GM21360 (cell line): ENCODE measurements around the gene COX14.
"Not testable (repeated sequence)": the region's sequence is repeated elsewhere in the genome, so short reads cannot be mapped to it uniquely, and the experiment has no call there.

Experiments
- ATAC-seq: cut with Tn5 transposase; IDR thresholded peaks from one replicate; pipeline ENCODE4 v1.9.1; 2021; ENCODE audit warnings: mild to moderate bottlenecking, moderate library complexity; ENCODE audit not compliant: unreplicated experiment

The COX14 gene

DNA sequence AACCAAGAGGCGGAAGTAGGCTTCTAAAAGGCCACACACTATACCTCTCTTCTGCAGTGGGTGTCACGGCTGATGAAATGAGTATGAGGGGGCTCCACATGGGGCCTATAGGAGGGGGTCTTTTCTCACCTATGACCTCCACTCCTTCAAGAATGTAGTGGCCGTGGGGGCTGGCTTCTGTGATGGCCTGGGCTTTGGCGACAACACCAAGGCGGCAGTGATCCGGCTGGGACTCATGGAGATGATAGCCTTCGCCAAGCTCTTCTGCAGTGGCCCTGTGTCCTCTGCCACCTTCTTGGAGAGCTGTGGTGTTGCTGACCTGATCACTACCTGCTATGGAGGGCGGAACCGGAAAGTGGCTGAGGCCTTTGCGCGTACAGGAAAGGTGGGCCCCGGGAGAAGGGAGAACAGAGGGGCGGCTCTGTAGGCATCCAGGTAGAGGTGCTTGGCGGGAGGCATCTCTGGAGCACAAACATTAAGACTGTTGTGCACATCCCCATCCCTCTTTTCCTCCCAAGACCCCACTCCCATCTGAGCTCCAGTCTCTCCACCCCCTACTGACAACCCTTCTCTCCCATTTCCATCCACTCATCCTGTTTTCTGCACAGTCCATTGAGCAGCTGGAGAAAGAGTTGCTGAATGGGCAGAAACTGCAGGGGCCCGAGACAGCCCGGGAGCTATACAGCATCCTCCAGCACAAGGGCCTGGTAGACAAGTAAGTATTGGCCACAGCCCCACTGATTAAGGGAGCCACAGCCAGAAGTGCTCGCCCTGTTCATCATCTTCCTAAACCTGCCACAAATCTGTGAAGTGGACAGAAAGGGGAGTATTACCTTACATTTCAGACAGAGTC is 4.4 kb upstream of the COX14 start:
- no peak for ATAC-seq

DNA sequence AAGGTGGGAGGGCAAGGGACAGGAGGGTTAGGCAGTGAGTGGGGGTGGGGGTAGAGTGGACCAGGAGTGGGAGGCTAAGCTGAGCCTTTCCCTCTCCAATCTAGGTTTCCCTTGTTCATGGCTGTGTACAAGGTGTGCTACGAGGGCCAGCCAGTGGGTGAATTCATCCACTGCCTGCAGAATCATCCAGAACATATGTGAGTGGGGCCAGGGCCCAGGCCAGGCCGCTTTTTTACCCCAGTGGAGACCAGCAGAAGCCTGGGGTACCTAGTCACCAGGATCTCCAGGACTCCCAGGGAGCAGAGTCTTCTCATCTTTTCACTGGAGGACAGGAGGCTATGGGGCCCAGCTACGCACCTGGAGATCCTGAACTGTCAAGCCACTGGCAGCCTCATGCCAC is 2.7 kb upstream of the COX14 start:
- no peak for ATAC-seq

DNA sequence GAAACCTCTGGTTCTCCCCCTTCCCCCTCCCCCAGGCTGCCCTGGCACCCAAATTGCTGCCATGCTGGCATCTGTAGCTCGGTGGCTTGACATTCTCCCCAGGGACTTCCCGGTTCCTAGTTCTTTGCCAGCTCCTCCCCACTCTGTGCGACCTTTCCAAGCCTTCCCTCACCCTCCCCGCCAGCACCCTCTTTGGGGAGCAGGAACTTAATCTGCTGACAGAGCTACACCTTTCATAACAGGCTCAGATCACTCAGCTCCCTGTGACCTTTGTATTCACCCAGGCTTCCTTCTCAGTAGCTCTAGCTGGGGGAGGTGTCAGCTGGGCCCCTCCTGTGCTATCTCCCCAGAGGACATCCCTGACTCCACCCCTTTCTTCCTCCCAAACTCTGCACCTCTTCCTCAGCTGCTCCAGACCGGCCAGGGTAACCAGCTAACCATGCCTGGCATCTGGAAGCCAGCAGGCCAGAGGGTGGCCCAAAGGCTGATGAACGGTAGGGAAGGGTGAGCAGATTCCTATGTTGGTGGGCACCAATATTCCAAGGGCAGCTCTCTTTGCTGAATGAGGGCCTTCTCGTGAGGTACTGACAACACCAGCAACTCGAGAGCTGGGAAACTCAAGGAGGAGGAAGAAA is 1.8 kb upstream of the COX14 start:
- no peak for ATAC-seq

DNA sequence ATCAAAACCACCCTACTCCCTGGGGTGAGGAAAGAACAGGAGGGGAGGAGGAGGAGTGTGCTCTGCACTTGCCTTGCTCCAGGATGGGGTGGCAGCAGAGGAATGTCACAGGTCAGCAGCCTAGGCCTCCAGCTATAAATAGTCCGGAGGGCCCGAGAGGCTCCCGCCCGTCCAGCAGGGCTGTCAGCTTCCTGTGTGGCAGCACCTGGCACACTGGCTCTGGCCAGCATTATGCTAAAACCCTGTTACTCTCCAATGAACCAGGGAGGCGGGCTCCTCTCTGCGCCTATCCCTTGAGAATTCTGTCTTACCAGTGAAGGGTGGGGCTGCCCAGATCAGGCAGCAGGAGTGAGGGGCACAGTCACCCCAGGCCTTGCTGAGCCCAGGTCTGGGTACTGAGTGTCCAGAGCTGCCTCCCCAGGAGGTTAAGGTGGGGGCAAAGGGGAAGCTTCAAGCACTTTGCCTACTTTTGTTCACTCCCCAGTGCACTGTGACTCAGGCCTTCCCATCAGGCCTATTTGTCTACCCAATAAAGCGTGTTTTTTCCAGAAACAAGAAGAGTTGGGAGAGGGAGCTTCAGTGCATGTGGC is 1.2 kb upstream of the COX14 start:
- ATAC-seq, result no peak

DNA sequence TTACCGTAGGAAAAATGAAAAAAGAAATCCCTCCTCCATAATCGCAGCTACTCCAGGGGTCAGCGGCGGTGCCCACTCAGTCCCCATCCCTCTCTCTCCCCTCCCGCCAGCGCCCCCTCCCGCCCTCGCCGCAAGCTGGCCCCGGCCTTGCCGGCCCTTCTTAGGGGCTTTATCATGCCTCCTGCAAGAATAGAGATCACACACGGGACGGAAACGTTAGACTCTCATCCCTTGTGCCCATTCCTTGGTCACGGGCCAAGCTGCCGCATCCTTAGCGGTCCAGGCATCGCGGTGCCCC is 692 bp upstream of the COX14 start:
- peak; percentile 4 for ATAC-seq

DNA sequence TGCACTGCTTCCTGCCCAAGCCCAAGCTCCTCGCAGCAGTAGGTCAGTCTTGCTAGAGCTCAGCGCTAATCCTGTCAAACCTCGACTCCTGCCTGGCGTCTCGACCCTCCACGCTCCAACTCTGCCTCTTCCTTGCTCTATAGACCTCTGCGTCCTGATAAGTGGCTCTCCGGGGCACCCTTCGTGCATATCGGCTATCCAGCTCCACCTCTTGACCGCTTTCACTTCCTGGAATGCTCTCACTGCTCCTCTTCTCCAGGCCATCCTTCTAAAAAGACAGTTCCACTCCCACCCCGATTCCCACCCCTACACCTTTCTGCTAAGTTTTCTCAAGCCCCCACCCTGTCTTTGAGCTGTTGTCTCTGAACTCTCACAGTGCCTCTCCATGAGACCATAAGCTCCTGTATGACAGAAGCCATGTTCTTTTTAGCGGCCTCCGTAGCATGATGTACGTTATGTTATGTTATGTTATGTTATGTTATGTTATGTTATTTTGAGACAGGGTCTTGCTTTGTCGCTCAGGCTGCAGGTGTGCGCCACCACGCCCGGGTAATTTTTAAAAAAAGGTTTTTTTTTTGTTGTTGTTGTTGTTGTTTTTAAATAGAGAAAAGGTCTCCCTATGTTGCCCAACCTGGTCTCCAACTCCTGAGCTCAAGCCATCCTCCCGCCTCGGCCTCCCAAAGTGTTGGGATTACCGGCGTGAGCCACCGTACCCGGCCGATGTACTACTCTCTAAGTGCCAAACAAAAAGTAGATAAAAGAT is 601 bp downstream of the COX14 start:
- ATAC-seq, result no peak

DNA sequence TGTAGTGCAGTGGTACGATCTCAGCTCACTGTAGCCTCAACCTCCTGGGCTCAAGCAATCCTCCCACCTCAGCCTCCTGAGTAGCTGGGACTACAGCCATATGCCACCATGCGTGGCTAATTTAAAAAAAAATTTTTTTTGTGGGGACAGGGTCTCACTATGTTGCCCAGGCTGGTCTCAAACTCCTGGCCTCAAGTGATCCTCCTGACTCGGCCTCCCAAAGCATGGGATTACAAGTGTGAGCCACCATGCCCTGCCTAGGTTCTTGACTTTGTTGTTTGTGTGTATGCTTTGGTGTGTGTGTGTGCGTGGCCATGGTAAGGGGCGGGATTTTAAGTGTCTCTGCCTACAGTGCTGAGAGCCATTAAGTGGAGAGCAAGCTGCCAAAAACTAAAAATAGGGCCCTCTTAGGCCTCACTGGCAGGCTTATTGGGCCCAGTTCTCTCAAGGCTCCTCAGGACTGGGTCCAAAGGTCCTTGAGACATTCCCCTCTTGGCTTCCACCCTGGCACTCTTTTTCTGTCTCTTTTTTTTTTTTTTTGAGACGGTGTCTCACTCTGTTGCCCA is 5.1 kb downstream of the COX14 start:
- ATAC-seq, result no peak

DNA sequence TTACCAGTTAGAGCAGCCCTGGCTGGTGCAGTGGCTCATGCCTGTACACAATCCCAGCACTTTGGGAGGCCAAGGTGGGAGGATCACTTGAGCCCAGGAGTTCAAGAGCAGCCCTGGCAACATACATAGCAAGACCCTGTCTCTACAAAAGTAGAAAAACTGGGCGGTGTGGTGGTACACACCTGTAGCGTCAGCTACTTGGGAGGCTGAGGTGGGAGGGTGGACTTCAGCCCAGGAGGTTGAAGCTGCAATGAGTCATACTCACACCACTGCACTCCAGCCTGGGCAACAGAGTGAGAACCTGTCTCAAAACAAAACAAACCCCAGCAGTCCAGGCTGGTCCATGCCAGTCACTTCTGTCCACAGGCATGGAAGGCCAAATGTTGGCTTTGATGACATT is 7.4 kb downstream of the COX14 start:
- no peak for ATAC-seq

DNA sequence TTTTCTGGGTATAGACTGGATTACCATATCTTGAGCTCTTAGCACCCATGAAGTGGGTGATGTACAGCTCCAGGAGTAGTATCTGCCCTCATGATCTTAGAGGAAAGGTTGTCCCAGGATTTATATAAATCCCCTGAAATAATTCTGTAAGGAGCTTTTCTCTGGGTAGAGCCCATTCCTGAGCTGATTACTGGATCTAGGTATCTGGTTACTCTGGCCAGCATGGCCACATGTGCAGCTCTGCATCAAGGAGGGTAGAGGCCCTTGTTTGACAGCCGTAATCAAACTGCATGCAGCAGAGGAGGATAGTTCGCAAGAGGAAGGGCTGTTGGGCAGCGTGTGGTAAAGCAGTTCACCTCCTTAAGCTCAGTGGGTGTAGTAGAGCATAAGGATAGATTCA is 8.5 kb downstream of the COX14 start:
- ATAC-seq, result no peak

DNA sequence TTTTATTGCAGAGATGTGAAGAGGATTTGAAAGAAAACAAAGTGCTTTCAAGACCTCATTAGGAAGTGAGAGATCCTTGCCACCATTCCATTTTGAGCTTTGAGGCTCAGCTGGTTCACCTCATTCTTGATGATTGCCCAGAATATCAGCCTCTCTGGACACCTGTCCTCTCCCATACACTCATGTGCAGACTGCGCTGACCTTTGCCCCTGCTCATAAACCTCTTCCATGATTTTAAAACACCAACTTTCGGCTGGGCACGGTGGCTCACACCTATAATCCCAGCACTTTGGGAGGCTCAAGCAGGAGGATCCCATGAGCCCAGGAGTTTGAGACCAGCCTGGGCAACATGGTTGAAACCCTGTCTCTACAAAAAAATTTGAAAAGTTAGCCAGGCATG is 8.9 kb downstream of the COX14 start:
- ATAC-seq, result no peak

DNA sequence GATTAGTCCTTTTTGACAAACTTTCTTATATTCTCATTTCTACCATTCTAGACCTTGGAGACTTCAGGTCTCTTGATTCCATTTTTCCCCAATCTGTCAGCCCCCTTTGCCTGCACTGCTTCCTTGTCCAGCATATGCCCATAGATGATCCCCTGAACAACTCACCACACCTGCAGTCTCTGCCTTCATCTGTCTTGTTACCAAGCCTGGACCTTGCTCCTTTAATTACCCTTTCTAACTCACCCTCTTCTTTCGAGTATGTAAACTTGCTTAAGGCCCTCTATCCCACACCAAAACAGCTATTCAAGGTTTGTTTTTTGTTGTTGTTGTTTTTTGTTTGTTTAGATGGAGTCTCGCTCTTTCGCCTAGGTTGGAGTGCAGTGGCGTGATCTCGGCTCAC is 9.6 kb downstream of the COX14 start:
- no peak for ATAC-seq

DNA sequence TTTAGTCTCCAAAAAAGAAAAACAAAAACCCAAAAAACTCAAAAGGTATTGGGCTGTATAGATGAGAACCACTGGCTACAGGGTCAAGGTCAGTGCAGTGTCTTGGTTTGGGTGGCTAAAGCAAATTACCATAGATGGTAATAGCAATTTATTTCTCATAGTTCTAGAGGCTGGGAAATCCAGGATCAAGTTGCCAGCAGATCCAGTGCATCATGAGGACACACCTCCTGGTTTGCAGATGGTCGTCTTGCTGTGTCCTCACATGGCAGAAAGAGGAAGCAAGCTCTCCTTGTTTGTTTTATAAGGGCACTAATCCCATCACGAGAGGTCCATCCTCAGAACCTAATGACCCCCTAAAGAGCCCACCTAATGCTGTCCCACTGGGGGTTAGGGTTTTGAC is 11.2 kb downstream of the COX14 start:
- ATAC-seq, result no peak

DNA sequence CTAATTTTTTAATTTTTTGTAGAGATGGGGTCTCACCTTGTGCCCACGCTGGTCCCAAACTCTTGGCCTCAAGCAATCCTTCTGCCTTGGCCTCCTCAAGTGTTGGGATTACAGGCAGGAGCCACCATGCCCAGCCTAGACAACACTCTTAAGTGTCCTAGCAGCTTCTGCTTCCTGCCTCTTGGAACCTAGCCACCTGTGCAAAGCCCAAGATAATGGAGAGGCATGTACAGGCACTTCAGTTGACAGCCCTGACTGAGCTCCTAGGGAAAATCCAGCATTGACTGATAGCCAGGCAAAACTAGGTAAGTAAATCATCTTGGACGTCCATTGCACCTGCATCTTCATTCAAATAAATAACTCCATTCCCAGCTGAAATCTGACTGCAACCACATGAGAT is 15.5 kb downstream of the COX14 start:
- no peak for ATAC-seq

DNA sequence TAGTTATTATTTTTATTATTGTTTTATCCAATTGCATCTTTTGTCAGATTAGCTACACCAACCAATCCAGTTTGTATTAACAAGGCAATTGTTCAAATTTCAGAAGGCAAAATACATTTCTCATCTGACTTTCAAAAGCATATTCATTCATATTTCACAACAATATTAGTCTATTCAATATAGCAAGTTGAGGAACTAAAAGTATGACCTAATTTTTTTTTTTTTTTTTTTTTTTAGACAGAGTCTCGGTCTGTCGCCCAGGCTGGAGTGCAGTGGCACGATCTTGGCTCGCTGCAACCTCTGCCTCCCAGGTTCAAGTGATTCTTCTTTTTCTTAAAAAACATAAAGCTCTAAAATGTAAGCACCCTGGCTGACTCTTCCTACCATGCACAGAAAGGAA is 17.3 kb downstream of the COX14 start:
- ATAC-seq, result no peak

DNA sequence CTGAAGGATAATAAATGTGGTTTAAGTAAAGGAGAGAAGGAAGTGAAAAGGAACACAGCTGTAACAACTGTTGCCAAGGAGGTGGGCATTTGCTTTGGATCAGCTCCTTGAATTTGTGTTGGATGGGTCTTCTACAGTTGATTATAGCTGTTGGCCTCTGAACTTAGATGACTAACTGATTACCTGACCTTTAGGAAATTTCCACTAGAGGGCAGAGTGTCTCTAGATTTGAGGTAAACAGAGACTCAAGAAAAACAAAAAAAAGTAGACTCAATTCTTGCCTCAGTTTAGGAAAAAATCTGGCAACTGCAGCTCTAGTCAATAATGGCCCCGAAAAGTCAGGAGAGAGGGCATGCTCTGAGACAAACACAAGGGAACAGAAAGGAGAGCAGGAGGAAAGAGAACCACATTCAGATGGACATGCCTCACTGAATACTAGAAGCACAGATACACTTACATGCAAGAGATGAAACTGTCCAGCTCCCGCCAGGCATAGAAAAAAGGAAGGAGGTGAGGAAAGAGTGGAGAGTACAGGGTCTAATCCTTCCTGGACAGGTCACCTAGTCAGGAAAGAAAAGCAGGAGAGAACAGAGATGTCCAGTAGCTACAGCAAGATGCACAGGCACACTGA is 20.6 kb downstream of the COX14 start:
- no peak for ATAC-seq

DNA sequence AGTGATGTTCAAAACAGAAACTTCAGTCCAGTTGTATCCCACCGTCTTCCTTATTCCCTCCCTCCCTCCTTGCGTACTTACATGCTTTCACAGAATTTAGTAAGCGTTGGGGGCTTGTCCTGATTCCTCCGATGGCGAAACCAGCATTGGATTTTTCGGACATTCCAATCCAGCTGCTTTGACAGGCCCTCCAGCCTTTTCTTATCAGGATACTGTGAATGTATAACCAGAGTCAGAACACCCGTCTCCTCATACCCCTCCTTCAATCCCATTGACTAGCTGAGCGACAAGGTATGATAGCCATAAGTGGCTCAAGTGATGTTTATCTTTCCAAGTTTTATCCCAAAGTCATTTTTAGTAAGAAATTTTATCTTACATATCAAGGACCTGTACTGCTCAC is 31.0 kb downstream of the COX14 start:
- ATAC-seq, result no peak

DNA sequence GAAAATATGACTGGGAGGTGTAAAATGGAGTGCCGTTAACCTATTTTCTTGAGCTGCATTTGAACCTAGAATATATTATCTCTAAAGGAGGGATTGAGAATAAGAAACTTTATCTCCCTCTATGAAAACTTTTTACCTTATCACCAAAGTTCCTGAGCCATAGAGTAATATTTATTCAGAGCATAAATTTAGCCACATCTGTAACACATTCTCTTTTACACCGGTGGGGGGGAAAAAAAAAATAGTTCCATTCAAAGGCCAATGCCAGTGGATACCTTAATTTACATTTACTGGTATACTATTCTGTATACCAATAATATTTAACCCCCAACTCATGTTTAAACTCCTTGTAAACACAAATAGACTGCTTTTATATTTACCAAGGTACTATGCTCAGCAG is 33.4 kb downstream of the COX14 start:
- no peak for ATAC-seq

DNA sequence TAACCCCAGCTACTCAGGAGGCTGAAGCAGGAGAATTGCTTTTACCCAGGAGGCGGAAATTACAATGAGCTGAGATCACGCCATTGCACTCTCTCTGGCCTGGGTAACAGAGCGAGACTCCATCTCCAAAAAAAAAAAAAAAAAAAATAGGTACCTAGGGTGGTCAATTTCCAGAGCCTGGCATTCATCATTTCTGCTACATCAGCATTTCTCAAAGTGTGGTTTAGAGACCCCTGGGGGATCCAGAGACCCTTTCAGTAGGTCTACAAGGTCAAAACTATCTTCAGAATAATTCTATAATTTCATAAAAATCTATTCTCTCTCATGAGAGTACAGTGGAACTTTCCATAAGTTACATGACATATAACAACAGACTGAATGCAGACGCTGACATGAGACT is 35.2 kb downstream of the COX14 start:
- no peak for ATAC-seq

DNA sequence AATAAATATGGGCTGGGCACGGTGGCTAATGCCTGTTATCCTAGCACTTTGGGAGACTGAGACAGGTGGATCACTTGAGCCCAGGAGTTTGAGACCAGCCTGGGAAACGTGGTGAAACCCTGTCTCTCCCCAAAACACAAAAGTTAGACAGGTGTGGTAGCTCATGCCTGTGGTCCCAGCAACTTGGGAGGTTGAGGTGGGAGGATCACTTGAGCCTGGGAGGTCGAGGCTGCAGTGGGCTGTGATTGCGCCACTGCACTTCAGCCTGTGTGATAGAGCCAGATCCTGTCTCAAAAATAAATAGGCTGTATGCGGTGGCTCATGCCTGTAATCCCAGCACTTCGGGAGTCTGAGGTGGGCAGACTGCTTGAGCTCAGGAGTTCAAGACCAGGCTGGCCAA is 36.0 kb downstream of the COX14 start:
- not testable (repeated sequence) for ATAC-seq

DNA sequence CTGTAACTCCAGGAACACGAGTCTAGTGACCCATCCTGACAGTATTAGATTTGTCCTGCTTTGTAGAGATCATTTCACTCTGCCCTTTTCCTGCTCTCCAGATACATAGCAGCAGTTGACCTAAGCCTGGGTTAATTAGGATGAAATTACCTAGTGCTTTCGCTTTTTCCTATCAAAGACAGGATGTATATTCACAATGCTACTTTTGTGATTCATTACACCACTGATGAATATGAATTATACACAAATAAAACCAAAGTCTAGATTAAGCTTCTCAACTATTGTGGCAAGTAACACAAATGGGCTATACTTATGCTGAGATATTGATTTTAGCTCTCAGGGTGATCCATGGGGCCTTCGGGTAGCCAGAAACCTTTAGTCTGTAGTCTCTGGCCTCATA is 37.3 kb downstream of the COX14 start:
- no peak for ATAC-seq
